Stimulated activated CD4-positive, alpha-beta T cell treated with anti-CD3 and anti-CD28 coated beads, Interleukin-1b, Interleukin-23, amount 100 ng/mL, for 24 hours (primary cell): ENCODE results near the gene EIF3K.
"Not testable (repeated sequence)": the region's sequence is repeated elsewhere in the genome, so short reads cannot be mapped to it uniquely, and the experiment has no call there.

Experiments used
- DNase-seq, 4 experiments: peaks; one replicate each; pipeline ENCODE4 v3.0.0-alpha.2; 2020; ENCODE audit warnings: low read depth in 4 of 4, low spot score in 1 of 4

EIF3K gene

DNA sequence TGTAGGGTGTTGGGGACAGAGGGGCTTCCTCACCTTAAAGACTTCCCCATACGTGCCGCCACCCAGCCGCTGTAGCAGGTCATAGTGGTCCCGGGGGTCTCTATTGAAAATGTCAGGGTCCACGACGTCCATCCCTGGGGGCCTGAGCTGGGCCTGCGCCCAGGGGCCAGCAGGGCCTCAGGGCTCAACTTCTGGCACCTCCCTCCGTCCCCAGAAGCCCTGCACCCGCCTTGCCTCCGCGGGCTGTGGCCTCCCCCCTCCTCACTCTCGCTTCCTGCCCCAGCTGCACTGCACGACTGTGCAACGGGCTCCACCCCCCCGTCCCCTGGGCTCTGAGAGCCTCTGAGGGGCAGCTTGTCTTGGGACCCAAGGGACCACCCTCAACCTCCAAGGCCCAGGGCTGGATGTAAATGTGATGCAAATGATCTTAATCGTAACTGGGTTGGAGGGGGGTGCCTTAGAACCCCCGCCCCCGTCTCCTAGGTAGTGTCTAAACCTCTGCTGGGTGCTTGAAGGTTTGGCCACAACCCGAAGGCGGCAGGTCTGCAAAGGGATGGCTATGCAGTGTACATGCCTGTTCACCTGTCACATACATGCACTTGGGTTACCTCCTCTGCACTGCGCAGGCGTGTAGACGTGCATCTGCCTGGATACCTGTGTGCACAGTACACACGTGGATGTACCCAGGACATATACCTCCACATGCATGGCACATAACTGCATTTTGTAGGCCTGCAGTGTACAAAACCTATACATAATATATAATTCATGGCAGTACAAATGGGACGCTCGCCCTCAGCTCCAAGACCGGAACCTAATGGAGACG is 1.0 kb upstream of the EIF3K start, which contains the start of gene MAP4K1:
TSS of gene MAP4K1 (minus strand) at position 190 of the 826 bp plus-strand sequence. CDS start at position 132, 58 bp downstream.
- peak in 3 of 4 experiments; percentile 29 to 75 (median 61) for DNase-seq

- DNase-seq: no peak
Observed at GRCh38 chr19:38619361-38620174, 580 bp downstream of the EIF3K start.

DNA sequence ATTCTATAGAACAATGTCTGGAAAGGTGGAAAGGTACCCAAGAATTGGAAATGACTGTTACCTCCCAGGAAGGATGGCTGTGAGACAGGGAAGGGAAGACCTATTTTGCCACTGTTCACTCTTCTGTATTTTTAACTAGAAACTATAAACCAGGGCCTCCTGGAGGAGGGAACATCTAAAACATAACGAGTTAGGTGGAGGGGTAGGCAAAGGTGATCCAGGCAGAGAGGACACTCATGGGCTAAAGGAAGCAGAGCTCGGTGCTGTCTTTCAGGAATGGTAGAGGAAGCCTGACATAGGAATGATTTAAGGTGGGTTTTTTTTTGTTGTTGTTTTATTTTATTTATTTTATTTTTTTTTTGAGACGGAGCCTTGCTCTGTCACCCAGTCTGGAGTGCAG is 5.8 kb downstream of the EIF3K start:
- DNase-seq: no peak

DNA sequence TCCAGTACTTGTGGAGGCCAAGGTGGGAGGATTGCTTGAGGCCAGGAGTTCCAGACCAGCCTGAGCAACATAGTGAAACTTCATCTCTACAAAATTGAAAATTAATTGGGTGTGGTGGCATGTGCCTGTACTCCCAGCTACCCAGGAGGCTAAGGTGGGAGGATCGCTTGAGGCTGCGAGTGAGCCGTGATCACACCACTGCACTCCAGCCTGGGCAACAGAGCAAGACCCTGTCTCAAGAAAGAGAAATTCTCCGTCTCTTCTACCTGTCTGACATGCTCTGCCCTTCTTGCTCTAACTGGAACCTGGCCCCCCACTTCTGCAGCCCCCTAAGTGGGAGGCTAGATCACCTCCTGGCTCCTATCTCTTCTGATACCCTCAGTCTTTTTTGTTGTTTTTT is 7.4 kb downstream of the EIF3K start:
- no peak for DNase-seq

DNA sequence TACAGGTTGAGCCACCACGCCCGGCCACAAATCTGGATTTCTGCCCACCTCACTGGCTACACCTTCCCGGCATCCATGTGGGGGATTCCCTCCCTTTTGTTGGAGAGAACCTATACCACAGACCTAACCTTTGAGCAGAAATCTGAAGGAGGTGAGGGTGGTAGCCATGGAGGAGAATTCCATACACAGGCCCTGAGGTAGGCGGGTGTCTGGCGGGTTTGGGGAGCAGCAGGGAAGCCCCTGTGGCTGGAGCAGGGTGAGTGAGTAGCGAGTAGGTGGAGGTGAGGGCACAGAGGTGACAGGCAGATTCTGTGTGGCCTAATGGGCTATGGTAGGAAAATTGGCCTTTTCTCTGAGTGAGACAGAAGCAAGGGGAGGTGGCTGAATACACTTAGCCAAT is 10.6 kb downstream of the EIF3K start:
- DNase-seq: no peak

GRCh38 chr19:38631301-38631700 is 12.3 kb downstream of the EIF3K start:
- not testable (repeated sequence) for DNase-seq

GRCh38 chr19:38631811-38632475 is 13.0 kb downstream of the EIF3K start:
- DNase-seq: not testable (repeated sequence)

GRCh38 chr19:38632476-38633213 is 13.7 kb downstream of the EIF3K start:
- DNase-seq: no peak

GRCh38 chr19:38634757-38635482 is 15.9 kb downstream of the EIF3K start:
- peak in 3 of 4 experiments; percentile 56 to 66 (median 56) for DNase-seq

DNA sequence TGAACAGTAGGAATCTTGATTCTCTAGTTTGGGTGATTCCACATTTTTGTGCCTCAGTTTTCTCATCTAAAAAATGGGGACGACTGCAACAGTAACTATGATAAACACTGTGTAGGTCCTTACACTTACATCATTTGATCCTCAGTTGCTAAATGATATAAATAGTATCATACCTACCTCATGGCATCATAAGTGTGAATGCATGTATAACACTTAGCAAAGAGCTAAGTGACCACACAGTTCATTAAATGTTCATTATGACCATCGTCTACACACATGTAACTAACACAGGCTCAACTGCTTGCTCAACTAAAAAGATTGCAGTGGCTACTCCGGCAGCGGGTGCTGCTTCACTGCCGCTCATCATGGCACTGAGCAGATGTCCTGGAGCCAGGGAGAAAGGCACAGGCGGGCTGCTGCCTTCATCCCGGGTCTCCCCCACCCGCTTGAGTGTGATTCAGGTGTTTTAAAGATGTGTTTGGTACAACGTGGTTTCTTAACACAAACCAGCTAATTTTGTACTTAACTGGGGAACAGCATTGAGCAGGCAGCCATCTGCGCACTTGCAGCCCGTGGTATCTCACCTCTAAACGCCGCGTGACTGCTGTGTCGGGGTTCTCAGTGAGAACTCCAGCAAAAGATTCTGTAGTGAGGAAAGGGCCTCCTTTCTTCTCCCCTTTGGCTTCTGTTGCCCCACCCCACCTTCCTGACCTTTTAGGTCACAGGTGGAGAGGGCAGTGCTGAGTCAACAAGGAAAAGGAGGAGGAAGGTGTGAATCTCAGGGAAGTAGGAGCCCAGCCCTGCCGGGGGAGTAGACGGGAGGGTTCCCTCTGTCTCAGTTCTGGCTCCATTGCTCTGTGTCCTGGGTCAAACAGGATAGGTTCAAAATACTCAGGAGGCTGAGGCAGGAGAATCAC is 16.8 kb downstream of the EIF3K start:
- DNase-seq: no peak

DNA sequence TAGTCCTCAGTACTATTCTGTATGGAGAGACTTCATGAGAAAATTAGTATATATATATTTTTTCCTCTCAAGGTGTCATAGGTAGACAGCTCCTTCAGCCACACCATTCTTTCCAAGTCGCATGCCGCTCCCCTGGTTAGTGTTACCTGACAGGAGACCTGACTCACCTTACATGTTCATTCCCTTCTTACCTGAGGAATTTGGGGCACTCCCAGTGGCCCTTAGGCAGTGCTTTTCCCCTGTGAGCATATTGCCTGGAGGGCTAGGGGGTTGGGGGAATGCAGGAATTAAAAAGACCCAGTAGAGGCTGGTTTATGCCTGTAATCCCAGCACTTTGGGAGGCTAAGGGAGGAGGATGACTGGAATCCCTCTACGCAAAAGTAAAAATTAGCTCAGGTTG is 19.5 kb downstream of the EIF3K start:
- no peak for DNase-seq

GRCh38 chr19:38639679-38640078 is 20.7 kb downstream of the EIF3K start:
- DNase-seq: no peak

GRCh38 chr19:38640368-38640767 is 21.4 kb downstream of the EIF3K start:
- no peak for DNase-seq

GRCh38 chr19:38642176-38642575 is 23.2 kb downstream of the EIF3K start:
- no peak for DNase-seq

DNA sequence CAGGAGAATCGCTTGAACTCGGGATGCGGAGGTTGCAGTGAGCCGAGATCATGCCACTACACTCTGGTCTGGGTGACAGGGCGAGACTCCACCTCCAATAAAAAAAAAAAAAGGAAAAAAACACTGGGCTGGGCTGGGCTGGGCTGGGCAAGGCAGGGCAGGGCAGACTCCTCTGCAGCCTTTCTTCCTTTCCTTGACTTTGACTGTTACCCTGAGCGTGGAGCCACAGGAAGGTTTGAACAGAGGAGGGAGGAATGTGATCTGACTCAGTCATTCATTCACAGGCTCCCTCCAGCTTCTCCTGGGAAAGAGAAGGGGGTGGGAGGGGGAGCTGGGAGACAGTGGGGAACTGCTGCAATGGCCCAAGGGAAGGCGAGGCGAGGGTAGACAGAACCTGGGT is 25.7 kb downstream of the EIF3K start:
- no peak for DNase-seq

DNA sequence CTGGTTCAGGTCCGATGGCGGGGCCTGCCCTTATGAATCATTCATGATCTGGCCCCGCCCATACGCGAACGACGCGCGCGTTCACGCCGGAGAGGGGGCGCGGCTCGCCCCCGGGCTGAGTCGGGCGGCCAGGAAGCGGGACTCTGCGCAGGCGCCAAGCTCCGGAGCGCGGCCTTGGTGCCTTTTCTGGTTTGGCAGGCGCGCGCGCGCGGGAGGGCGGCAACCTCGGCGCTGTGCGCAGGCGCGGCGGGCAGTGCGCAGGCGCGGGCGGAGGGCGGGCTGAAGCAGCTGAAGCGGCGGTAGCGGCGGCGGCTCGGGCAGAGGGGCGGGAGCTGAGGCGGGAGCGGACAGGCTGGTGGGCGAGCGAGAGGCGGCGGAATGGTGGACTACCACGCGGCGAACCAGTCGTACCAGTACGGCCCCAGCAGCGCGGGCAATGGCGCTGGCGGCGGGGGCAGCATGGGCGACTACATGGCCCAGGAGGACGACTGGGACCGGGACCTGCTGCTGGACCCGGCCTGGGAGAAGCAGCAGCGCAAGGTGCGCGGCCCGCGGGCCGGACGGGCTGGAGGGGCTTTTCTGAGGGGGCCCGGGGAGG is 28.5 kb downstream of the EIF3K start, which contains the start of gene ACTN4:
TSS of gene ACTN4 (plus strand) at position 282 of the 598 bp plus-strand sequence. CDS start at position 379, 97 bp downstream.
- peak; percentile 99 to 100 (median 99) for DNase-seq

- no peak for DNase-seq
Observed at GRCh38 chr19:38647966-38648768, 29.2 kb downstream of the EIF3K start.
